Trophoblast cell (in vitro differentiated cells and primary cell): ENCODE data around the gene SHROOM3.

Source experiments
- DNase-seq, 2 donors: peaks; one replicate each; pipeline ENCODE4 v3.0.0-alpha.2; 2016
- H2AFZ ChIP-seq: 2 replicates; pipeline ENCODE4 v1.6.1; 2013; ENCODE audit warnings: low read length, moderate library complexity, mild to moderate bottlenecking; ENCODE audit not compliant: insufficient read depth, poor library complexity
- H2AK5ac ChIP-seq: 2 replicates; pipeline ENCODE4 v1.6.1; 2013; ENCODE audit warnings: mild to moderate bottlenecking, low read length
- H2BK120ac ChIP-seq: 2 replicates; pipeline ENCODE4 v1.6.1; 2013; ENCODE audit warnings: low read length, mild to moderate bottlenecking, moderate library complexity; ENCODE audit not compliant: insufficient read depth, poor library complexity
- H2BK12ac ChIP-seq: 2 replicates; pipeline ENCODE4 v1.6.1; 2013; ENCODE audit warnings: mild to moderate bottlenecking, low read length, moderate library complexity
- H2BK5ac ChIP-seq: 2 replicates; pipeline ENCODE4 v1.6.1; 2013; ENCODE audit warnings: low read length, low read depth, moderate library complexity, mild to moderate bottlenecking; ENCODE audit not compliant: poor library complexity
- H3K14ac ChIP-seq: 2 replicates; pipeline ENCODE4 v1.6.1; 2013; ENCODE audit warnings: mild to moderate bottlenecking, low read length
- H3K18ac ChIP-seq: 2 replicates; pipeline ENCODE4 v1.6.1; 2013; ENCODE audit warnings: mild to moderate bottlenecking, low read length
- H3K23ac ChIP-seq: 2 replicates; pipeline ENCODE4 v1.6.1; 2013; ENCODE audit warnings: low read length
- H3K27ac ChIP-seq: 2 replicates; pipeline ENCODE4 v1.5.1; 2013; ENCODE audit warnings: low read depth, mild to moderate bottlenecking, inconsistent platforms, low read length, moderate library complexity
- H3K27me3 ChIP-seq: 2 replicates; pipeline ENCODE4 v1.6.1; 2013; ENCODE audit warnings: inconsistent platforms, mild to moderate bottlenecking, low read length, moderate library complexity; ENCODE audit not compliant: insufficient read depth
- H3K36me3 ChIP-seq, 2 experiments: 1 replicate in 1 of 2; 2 replicates in 1 of 2; pipeline ENCODE4 v1.6.1; 2013; ENCODE audit warnings: low read length in 2 of 2, mild to moderate bottlenecking in 2 of 2, moderate library complexity in 1 of 2; ENCODE audit not compliant: insufficient read depth in 2 of 2, control insufficient read depth in 1 of 2
- H3K4ac ChIP-seq: 2 replicates; pipeline ENCODE4 v1.6.1; 2013; ENCODE audit warnings: low read depth, mild to moderate bottlenecking, low read length, moderate library complexity
- H3K4me1 ChIP-seq, 2 experiments: 1 replicate in 1 of 2; 2 replicates in 1 of 2; pipeline ENCODE4 v1.6.1; 2013; ENCODE audit warnings: low read length in 2 of 2, mild to moderate bottlenecking in 2 of 2, moderate library complexity in 1 of 2; ENCODE audit not compliant: insufficient read depth in 2 of 2, control insufficient read depth in 1 of 2
- H3K4me2 ChIP-seq: 2 replicates; pipeline ENCODE4 v1.6.1; 2013; ENCODE audit warnings: inconsistent platforms, mild to moderate bottlenecking, low read length, moderate library complexity
- H3K4me3 ChIP-seq: 2 replicates; pipeline ENCODE4 v1.5.1; 2013; ENCODE audit warnings: mild to moderate bottlenecking, low read depth, low read length, inconsistent platforms
- H3K79me1 ChIP-seq: one replicate; pipeline ENCODE4 v1.6.1; 2013; ENCODE audit warnings: low read length
- H3K79me2 ChIP-seq: 2 replicates; pipeline ENCODE4 v1.6.1; 2013; ENCODE audit warnings: low read length, mild to moderate bottlenecking; ENCODE audit not compliant: control insufficient read depth, insufficient read depth, poor library complexity
- H3K9ac ChIP-seq: 2 replicates; pipeline ENCODE4 v1.6.1; 2013; ENCODE audit warnings: mild to moderate bottlenecking, low read length
- H3K9me3 ChIP-seq: 2 replicates; pipeline ENCODE4 v1.6.1; 2013; ENCODE audit warnings: low read depth, mild to moderate bottlenecking, control low read depth, inconsistent platforms, low read length; ENCODE audit not compliant: insufficient read depth
- H4K12ac ChIP-seq: 2 replicates; pipeline ENCODE4 v1.6.1; 2013; ENCODE audit warnings: low read depth, mild to moderate bottlenecking, low read length, moderate library complexity
- H4K8ac ChIP-seq: 2 replicates; pipeline ENCODE4 v1.6.1; 2013; ENCODE audit warnings: low read depth, mild to moderate bottlenecking, low read length, moderate library complexity
- H4K91ac ChIP-seq: one replicate; pipeline ENCODE4 v1.6.1; 2013; ENCODE audit warnings: low read depth, mild to moderate bottlenecking, low read length, moderate library complexity
- WGBS: extraction: QIAGEN DNeasy Blood & Tissue Kit; methylation state at CpG from one replicate; pipeline ENCODE4 v1.1.7; 2013; ENCODE audit warnings: missing lambda C conversion rate; ENCODE audit not compliant: insufficient read length, insufficient coverage; ENCODE audit errors: extremely low coverage; 5-methylcytosine and 5-hydroxymethylcytosine counted together

The SHROOM3 gene

GRCh38 chr4:76680952-76681351 lies 245.9 kb downstream of the SHROOM3 start:
- Histone ChIP-seq H3K9ac (no peak overlapping the region), H3K4me3 (no peak overlapping the region), H3K79me1 (no peaks in the 10 kb centered on the region), H2BK120ac (no peak overlapping the region), H4K8ac (no peak overlapping the region), H3K27me3 (no peaks in the 10 kb centered on the region), H2BK12ac (no peak overlapping the region), H3K36me3 (peaks cover 0 to 2% of the 10 kb centered on the region in 2 experiments), H3K14ac (no peak overlapping the region), H2AFZ (no peak overlapping the region), H2AK5ac (no peak overlapping the region), H3K4ac (no peak overlapping the region), H3K4me1 (peaks cover 3 to 9% of the 10 kb centered on the region in 2 experiments), H4K91ac (no peak overlapping the region), H3K27ac (no peak overlapping the region), H3K18ac (no peak overlapping the region), H3K9me3 (no peaks in the 10 kb centered on the region), H4K12ac (no peak overlapping the region), H3K4me2 (no peak overlapping the region), H3K23ac (no peak overlapping the region), H2BK5ac (no peak overlapping the region), H3K79me2 (no peaks in the 10 kb centered on the region)
- no peak for DNase-seq

DNA sequence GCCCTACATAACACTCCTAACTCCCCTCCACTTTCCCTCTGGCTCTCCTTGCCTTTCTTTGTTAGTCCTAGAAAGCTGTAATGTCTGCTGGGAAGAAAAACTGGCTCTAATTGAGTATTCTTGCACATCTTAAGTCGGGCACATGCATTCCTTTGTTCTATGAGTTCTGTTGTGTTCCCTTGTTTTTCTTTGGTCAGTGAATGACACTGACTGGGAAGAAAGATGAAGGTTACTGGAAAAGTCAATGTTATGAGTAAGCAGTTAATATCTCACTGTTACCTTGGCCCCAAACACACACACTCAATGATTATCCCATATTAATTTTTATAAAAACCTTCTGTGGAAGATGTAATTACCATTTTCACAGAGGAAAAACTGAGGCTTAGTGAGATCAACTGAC lies 247.0 kb downstream of the SHROOM3 start:
- H3K9ac ChIP-seq: no peak overlapping the region
- no peak overlapping the region for H3K4ac ChIP-seq
- no peak overlapping the region for H2BK120ac ChIP-seq
- H3K4me3 ChIP-seq: no peak overlapping the region
- DNase-seq: no peak
- H3K4me2 ChIP-seq: no peak overlapping the region
- no peak overlapping the region for H2BK12ac ChIP-seq
- no peak overlapping the region for H3K23ac ChIP-seq
- no peak overlapping the region for H4K91ac ChIP-seq
- H3K36me3 ChIP-seq: peaks cover 0 to 2% of the 10 kb centered on the region in 2 experiments
- no peak overlapping the region for H2AFZ ChIP-seq
- H3K18ac ChIP-seq: no peak overlapping the region
- WGBS: no CpG with 5 or more reads among the region's 1 CpG
- no peak overlapping the region for H4K12ac ChIP-seq
- H3K79me1 ChIP-seq: no peaks in the 10 kb centered on the region
- H3K4me1 ChIP-seq: peaks cover 3 to 9% of the 10 kb centered on the region in 2 experiments
- no peak overlapping the region for H2BK5ac ChIP-seq
- H2AK5ac ChIP-seq: peak overlapping the region; percentile 93
- H3K27me3 ChIP-seq: no peaks in the 10 kb centered on the region
- no peak overlapping the region for H3K27ac ChIP-seq
- no peak overlapping the region for H3K14ac ChIP-seq
- no peaks in the 10 kb centered on the region for H3K79me2 ChIP-seq
- no peak overlapping the region for H4K8ac ChIP-seq
- no peaks in the 10 kb centered on the region for H3K9me3 ChIP-seq

- no peak overlapping the region for H4K12ac ChIP-seq
- H3K4me1 ChIP-seq: peaks cover 3 to 9% of the 10 kb centered on the region in 2 experiments
- H3K36me3 ChIP-seq: peaks cover 0 to 2% of the 10 kb centered on the region in 2 experiments
- H3K14ac ChIP-seq: no peak overlapping the region
- H3K27me3 ChIP-seq: no peaks in the 10 kb centered on the region
- H3K9ac ChIP-seq: no peak overlapping the region
- no peak overlapping the region for H2AK5ac ChIP-seq
- no peak overlapping the region for H3K4me2 ChIP-seq
- no peak overlapping the region for H3K4ac ChIP-seq
- H3K18ac ChIP-seq: no peak overlapping the region
- no peak overlapping the region for H2BK120ac ChIP-seq
- H2BK5ac ChIP-seq: no peak overlapping the region
- H3K9me3 ChIP-seq: no peaks in the 10 kb centered on the region
- H2BK12ac ChIP-seq: no peak overlapping the region
- H3K79me2 ChIP-seq: no peaks in the 10 kb centered on the region
- no peak overlapping the region for H4K91ac ChIP-seq
- no peak overlapping the region for H3K4me3 ChIP-seq
- WGBS: 100% methylated on average over 1 of the region's 3 CpGs
- no peak for DNase-seq
- H3K23ac ChIP-seq: no peak overlapping the region
- no peak overlapping the region for H3K27ac ChIP-seq
- no peaks in the 10 kb centered on the region for H3K79me1 ChIP-seq
- no peak overlapping the region for H2AFZ ChIP-seq
- no peak overlapping the region for H4K8ac ChIP-seq
Observed at GRCh38 chr4:76683144-76683543, 248.1 kb downstream of the SHROOM3 start.

GRCh38 chr4:76687746-76688448 lies 252.9 kb downstream of the SHROOM3 start:
- peaks cover 0 to 8% of the 10 kb centered on the region in 2 experiments for H3K4me1 ChIP-seq
- H4K8ac ChIP-seq: no peak overlapping the region
- no peaks in the 10 kb centered on the region for H3K9me3 ChIP-seq
- H3K27me3 ChIP-seq: no peaks in the 10 kb centered on the region
- no peak overlapping the region for H3K27ac ChIP-seq
- H3K4me3 ChIP-seq: no peak overlapping the region
- H3K36me3 ChIP-seq: no peaks in the 10 kb centered on the region
- WGBS: no CpG with 5 or more reads among the region's 5 CpGs
- no peak overlapping the region for H4K12ac ChIP-seq
- no peak overlapping the region for H2AFZ ChIP-seq
- H2BK12ac ChIP-seq: no peak overlapping the region
- H3K9ac ChIP-seq: no peak overlapping the region
- no peak overlapping the region for H4K91ac ChIP-seq
- peaks cover 8% of the 10 kb centered on the region for H3K79me1 ChIP-seq
- no peak overlapping the region for H2BK120ac ChIP-seq
- H3K79me2 ChIP-seq: peaks cover 7% of the 10 kb centered on the region
- H2AK5ac ChIP-seq: no peak overlapping the region
- H2BK5ac ChIP-seq: no peak overlapping the region
- no peak overlapping the region for H3K23ac ChIP-seq
- H3K18ac ChIP-seq: no peak overlapping the region
- no peak for DNase-seq
- H3K4ac ChIP-seq: no peak overlapping the region
- H3K14ac ChIP-seq: no peak overlapping the region
- H3K4me2 ChIP-seq: no peak overlapping the region
